Fibroblast of mammary gland (primary cell): ENCODE measurements around the gene DACT1.
"Not testable (repeated sequence)": the region's sequence is repeated elsewhere in the genome, so short reads cannot be mapped to it uniquely, and the experiment has no call there.

Source experiments
- DNase-seq: peaks from one replicate; pipeline ENCODE4 v3.0.0-alpha.2; 2010; ENCODE audit warnings: low read depth
- H3K4me3 ChIP-seq: 2 replicates; pipeline ENCODE4 v1.5.1; 2011; ENCODE audit warnings: low read depth, mild to moderate bottlenecking, low read length, moderate library complexity; ENCODE audit not compliant: control insufficient read depth
- TF ChIP-seq, protein P1 (sequence below): conservative IDR thresholded peaks from 2 replicates; pipeline ENCODE4 v1.5.1; 2011; ENCODE audit warnings: low read depth, low read length, inconsistent platforms; ENCODE audit not compliant: control insufficient read depth, insufficient read depth

Gene DACT1

DNA sequence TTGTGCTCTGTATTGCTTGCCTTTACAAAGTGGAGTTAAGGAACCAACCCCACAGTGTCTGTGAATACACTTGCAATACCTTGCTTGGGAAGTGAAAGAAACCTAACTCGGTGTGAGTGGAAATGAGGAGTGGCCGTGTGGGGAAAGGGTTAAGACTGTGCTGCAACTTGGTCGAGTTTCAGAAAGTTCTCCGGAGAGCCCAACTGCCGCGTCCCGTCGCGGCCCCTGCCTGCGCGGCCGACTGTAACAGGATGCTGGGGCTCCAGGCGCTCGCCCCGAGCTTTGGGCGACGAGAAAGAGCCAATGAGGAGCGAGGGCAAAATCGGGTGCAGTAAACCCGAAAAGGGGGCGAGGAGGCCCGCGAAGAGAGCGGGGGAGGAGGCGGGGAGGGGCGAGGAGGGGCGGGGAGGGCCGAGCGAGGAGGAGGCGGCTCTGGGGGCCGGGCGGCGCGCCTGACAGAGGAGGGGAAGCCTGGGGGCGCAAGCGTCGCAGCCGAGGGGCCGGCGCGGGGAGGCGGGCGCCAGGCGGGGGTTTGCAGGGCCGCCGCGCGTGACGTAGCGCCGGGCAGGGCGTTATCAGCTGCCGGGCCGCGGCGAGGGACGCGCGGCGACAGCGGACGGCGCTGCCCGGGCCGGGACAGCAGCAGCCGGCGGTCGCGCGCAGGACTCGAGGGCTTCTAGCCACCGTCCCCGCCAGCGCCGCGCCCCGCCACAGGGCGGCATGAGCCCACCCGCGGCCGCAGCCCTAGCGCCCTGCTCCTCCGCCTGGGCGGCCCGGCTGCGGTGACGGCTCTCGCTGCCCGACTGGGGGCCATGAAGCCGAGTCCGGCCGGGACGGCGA is at the start of gene DACT1:
Gene DACT1, plus strand, starts transcription at position 572 of the 840 bp plus-strand sequence. Its CDS starts 241 bp downstream, at position 813.
- H3K4me3 ChIP-seq: peak within 1 kb of the TSS; percentile 48
- TF ChIP-seq, protein P1, sequence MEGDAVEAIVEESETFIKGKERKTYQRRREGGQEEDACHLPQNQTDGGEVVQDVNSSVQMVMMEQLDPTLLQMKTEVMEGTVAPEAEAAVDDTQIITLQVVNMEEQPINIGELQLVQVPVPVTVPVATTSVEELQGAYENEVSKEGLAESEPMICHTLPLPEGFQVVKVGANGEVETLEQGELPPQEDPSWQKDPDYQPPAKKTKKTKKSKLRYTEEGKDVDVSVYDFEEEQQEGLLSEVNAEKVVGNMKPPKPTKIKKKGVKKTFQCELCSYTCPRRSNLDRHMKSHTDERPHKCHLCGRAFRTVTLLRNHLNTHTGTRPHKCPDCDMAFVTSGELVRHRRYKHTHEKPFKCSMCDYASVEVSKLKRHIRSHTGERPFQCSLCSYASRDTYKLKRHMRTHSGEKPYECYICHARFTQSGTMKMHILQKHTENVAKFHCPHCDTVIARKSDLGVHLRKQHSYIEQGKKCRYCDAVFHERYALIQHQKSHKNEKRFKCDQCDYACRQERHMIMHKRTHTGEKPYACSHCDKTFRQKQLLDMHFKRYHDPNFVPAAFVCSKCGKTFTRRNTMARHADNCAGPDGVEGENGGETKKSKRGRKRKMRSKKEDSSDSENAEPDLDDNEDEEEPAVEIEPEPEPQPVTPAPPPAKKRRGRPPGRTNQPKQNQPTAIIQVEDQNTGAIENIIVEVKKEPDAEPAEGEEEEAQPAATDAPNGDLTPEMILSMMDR: no peak
- DNase-seq: peak; percentile 38

GRCh38 chr14:58588321-58588720 is 49.4 kb upstream of the DACT1 start:
- DNase-seq, H3K4me3 ChIP-seq: not testable (repeated sequence)

DNA sequence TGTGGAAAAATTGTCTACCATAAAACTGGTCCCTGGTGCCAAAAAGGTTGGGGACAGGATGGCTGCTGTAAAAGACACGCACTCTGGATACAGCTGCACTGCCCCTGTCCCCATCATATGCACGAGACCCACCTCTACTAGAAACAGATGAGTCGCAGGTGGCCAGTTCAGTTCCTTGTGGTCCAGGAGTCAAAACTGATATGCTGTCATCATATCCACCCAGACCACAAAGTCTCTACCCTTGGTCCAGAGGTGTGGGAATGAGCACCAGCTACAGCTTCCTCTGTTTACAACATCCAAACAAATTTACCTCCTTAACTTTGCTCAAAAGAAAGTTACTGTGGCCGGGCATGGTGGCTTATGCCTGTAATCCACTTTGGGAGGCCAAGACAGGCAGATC is 43.8 kb upstream of the DACT1 start:
- DNase-seq: no peak
- no peak overlapping the region for H3K4me3 ChIP-seq
- TF ChIP-seq, protein P1: no peak

DNA sequence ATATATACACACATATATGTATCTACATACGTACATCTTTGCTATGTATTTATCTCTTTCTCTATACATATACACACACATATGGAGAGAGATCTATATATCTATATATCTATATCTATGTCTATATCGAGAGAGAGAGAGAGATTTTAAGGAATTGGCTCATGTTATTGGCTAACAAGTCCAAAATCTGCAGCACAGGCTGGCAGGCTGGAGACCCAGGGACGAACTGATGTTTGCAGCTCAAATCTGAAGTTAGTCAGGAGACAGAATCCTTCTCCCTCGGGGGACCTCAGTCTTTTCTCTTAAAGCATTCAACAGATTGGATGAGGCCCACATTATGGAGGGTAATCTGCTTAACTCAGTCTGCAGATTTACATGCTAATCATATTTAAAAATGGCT is 40.7 kb upstream of the DACT1 start:
- DNase-seq: no peak
- H3K4me3 ChIP-seq: no peak overlapping the region
- TF ChIP-seq, protein P1: no peak

DNA sequence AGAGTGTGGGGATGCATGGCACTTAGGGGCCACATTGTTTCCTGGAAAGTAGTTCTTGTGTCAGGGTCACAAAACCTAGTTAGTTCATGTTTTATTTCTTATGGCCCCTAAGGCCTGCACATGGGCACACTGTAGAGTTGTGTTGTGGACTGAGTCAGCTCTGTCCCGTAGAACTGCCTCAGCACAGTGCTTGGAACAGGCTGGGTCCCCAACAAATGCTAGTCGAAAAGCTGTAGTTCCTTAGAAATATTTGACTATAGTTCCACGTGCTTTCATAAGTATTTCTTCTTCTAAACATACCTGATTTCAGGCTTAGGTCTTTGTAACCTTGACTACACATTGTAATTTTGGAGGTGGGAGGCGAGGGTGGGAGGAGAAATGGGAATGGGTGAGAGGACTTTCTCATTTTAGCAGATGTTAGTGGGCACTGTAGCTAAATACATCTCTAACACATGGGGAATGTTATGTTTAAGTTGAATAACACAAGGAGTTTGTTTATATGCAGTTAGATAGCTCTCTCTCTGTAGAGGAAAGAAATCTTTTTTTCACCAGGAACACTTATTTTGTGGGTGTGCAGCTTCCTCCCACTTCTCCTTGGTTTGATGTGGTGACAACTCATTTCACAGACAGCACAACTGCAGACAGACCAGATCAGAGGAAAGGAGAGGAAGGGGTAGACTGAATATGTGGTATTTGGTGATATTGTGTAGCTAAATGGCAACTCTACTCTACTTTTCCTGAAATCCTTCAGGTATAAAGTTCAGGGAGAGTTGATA is 39.5 kb upstream of the DACT1 start:
- no peak overlapping the region for H3K4me3 ChIP-seq
- TF ChIP-seq, protein P1: no peak
- no peak for DNase-seq

- H3K4me3 ChIP-seq: no peak overlapping the region
- no peak for DNase-seq
- TF ChIP-seq, protein P1: no peak
These were observed 38.8 kb upstream of the DACT1 start for GRCh38 chr14:58598804-58599525.

GRCh38 chr14:58599707-58600106 is 38.1 kb upstream of the DACT1 start:
- no peak overlapping the region for H3K4me3 ChIP-seq
- TF ChIP-seq, protein P1: no peak
- DNase-seq: no peak
